ENCODE data around the gene NPR1.
"Not testable (repeated sequence)": the region's sequence is repeated elsewhere in the genome, so short reads cannot be mapped to it uniquely, and the experiment has no call there.

The NPR1 gene

DNA sequence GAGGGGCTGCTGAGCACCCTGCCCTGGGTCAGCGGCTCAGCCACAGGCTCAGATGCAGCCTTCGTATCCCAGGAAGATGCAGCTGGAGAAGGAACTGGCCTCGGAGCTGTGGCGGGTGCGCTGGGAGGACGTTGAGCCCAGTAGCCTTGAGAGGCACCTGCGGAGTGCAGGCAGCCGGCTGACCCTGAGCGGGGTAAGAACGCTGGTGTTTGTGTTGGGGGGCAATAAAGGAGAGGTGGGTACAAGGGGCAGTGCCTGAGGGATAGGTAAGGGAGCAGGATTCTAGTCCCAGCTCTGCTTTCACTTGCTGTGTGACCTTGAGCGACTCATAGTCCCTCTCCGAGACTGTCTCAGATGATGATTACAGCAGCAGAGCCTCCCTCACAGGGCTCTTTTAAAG is 6.4 kb downstream of the NPR1 start:
- DNase-seq: no peak

DNA sequence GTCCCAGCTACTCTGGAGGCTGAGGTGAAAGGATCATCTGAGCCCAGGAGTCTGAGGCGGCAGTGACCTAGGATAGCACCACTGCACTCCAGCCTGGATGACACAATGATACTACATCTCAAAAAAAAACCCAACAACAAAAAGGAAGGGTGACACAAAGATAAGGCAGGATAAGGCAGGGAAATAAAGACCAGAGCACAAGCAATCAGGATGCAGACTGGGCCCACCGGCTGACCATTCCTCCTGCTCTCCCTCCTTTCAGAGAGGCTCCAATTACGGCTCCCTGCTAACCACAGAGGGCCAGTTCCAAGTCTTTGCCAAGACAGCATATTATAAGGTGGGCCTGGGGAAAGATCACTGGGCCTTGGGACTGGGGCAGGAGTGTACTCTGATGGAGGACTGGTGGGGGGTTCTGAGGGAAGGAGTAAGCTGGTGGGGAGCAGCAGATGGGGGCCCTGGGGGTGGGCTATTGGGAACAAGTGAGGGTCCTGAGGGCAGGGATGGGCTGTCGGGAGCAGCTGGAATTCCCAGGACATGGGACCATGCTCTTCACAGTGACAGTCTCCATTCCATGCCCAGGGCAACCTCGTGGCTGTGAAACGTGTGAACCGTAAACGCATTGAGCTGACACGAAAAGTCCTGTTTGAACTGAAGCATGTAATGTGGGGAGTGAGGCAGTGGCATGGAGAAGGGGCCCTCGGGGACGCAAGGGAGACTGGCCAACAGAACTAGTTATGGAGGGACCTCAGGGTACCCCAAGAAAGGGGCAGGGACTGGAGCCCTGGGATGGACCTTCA is 7.3 kb downstream of the NPR1 start:
- no peak for DNase-seq

DNA sequence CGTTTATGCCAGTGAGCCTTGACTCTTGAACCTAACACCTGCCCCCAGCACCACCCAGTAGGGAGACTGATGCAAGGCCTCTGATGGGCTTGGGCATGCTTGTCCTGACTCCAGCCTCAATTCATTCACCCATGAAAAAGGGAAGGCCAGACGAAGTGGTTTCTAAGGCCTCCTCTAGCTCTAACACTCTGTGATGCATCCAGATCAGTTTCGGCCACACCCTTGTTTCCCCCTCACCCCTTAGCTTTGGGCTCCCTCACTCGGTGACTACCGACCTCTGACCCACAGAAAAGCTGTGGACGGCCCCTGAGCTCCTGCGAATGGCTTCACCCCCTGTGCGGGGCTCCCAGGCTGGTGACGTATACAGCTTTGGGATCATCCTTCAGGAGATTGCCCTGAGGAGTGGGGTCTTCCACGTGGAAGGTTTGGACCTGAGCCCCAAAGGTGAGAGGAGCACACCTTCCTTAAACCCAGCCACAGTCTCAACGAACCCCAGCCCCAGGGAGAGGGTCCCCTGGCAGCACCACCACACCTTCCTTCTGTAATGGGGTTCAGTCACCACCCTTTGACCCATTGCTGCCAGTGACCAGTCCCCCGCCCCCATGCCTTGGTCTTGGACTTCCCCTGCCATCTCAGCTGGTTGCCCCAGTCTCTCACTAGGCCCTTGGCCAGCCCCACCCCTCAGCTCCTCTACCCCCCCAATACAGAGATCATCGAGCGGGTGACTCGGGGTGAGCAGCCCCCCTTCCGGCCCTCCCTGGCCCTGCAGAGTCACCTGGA is 9.0 kb downstream of the NPR1 start:
- no peak for DNase-seq

DNA sequence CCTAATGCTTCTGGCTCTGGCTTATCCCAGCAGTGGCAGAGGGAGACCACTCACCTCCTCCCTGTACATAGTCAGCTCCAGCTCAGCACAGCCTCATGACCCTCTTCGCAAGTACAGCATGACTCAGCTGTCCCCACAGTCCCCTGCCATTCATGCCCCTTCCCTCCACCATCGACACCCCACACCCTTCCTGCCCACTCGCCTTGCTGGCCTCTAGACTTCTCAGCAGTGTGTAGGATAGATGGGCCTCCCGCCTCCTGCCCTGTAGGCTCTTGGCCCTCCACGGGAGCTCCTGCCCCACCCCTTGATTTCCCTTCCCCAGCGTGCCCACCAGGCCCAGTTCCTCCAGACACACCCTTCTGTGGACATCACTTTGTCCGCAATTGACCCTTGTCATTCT is 9.8 kb downstream of the NPR1 start:
- no peak for DNase-seq

DNA sequence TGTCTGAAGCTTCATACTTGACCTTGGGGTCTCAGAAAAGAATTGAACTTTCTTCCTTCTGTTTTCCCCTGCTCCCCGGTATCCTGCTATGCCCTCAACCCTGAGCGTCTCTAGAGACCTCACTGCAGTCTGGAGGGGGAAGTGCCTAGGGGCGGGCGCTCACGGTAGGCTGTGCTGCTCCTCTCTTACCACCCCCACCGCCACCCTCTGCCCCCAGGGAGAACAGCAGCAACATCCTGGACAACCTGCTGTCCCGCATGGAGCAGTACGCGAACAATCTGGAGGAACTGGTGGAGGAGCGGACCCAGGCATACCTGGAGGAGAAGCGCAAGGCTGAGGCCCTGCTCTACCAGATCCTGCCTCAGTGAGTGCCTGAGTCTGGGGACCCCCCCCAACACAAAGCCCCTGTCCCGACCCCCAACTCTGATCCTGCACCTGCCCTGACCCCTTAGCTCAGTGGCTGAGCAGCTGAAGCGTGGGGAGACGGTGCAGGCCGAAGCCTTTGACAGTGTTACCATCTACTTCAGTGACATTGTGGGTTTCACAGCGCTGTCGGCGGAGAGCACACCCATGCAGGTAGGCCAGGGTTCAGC is 10.3 kb downstream of the NPR1 start:
- DNase-seq: no peak

DNA sequence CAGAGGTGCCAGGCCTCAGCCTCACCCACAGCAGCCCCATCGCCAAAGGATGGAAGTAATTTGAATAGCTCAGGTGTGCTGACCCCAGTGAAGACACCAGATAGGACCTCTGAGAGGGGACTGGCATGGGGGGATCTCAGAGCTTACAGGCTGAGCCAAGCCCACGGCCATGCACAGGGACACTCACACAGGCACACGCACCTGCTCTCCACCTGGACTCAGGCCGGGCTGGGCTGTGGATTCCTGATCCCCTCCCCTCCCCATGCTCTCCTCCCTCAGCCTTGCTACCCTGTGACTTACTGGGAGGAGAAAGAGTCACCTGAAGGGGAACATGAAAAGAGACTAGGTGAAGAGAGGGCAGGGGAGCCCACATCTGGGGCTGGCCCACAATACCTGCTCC is 15.0 kb downstream of the NPR1 start:
- no peak for DNase-seq

DNA sequence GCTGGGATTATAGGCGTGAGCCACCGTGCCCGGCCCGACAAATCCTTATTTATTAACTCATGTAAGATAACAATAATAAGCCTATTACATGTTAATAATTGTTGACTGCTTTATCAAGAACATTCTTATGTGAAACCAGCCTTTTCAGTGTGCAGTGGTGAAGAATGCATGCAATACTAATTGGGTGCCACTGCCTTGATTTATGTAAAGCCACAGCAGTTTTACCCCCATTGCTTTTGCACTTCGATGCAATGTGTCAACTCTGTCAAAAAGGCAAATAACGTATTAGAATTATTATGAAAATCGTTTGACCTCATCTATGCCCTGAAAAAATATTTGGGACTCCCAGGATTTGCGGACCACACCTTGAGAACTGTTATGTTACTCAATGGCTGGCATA is 18.3 kb downstream of the NPR1 start:
- no peak for DNase-seq

DNA sequence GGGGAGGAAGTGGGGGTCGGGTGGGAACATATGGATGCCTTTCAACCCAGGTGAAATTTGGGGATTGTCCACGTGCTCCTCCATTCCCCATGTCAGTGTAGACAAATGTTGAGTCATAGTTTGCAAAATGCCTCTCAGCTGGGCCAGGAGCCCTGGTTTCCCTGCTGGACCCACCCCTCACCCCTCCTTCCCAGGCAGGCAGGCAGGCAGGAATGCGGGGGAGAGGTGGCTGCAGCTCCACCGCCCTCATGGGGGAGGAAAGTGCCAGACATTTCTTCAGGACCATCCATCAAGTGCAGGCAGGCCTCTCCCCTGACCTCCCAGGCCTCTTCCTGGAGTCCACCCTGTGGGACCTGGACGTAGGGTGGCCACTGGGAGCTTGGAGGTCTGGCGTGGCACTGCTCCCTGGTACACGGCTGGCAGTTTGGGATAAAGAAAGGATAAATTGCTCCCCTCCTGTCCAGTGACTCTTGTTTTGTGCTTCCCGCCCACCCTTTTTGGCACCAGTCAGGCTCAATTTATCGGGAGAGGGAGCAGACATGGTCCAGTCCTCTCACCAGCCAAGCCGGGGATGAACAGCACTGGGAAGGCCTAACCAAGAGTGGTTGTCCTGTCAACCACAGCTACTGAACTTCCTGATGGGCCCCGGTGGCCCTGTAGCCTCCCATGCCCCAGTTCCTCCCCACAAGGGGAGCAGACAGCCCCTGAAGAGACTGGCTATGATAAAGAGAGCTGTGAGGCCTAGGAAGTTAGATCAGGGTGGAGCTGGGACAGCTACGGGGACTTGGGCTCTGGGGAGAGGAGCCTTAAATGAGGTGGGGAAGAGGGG is 18.9 kb downstream of the NPR1 start:
- no peak for DNase-seq

DNA sequence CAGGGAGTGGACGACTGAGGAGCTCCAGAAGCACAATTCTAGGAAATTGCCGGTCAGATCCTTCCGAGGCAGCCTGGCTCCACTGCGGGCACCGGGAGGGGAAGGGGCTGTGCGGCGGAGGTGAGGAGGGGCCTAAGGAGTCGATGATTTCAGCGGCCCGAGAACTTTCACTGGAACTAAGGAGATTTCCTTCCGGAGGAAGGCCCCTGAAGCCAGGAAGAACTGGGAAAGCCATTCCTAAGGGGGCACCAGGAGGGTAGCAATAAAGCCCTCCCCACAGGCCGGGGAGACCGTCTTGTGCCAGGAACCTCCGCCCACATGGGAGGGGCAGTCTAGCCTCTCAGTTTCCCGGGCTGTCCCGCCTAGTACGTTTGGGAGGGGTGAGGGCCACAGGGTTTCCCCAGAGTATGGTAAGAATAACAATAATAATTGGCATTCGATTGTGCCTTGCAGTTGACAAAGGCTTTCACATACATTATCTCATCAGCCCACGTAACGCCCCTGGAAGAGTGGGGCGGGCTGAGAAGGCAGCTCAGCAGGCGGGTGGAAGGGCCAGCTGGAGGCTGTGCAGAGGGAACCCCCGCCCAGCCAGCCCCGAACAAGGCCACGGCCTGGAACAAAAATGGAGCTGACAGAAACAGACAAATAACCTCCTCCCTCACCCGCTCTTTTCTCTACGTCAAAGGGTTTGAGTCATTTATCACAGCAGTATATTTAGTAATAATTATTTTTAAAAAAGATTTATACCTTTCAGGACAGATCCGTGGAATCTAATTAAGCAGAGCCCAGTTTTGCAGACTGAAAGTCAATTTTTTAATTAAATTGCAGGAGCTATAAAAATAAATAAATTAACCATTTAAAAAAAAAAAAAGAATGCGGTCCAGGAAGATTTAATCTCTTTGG is 19.8 kb downstream of the NPR1 start:
- DNase-seq: no peak

DNA sequence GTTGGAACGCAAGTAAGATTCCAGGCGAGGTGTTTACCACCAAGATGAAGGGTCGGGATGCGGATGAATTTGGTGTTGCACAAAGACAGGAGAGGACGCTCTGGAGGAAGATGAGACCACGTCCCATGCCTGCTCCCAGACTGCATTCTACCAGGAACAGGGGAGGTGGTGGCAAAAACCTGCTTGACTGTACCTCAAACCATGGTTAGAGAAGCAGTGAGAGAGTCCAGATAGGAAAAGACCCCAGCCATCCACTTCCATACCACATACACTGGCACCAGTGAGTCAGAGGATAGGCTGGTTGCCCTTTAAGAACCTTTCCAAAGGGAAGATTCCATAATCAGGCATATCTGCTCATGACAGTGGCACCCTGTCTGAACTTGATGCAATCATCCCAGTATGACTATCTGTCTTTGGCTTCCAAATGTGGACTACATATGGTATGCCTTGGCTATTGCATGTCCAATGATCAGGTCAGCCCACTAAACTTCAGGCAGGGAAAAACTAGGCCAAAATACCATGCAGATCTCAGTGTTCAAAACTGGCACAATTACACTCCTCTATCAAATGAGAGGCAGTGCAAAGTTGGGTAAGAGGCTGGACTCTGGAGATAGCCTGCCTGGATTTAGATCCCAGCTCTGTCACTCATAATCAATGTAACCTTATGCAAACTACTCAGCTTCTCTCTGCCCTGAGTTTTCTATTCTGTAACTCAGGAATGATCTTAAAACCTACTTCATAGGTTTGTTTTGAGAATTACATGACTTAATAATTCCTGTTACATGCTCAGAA is 20.6 kb downstream of the NPR1 start:
- DNase-seq: no peak

DNA sequence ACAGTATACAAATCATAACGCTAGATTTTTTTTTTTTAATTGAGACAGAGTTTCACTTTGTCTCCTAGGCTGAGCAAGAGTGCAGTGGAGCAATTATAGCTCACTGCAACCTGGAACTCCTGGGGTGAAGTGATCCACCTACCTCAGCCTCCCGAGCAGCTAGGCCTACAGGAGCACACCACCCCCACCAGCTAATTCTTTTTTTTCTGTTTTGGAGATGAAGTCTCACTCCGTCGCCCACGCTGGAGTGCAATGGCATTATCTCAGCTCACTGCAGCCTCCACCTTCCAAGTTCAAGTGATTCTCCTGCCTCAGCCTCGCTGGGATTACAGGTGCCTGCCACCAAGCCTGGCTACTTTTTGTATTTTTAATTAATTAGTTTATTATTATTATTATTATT is 21.3 kb downstream of the NPR1 start:
- no peak for DNase-seq

DNA sequence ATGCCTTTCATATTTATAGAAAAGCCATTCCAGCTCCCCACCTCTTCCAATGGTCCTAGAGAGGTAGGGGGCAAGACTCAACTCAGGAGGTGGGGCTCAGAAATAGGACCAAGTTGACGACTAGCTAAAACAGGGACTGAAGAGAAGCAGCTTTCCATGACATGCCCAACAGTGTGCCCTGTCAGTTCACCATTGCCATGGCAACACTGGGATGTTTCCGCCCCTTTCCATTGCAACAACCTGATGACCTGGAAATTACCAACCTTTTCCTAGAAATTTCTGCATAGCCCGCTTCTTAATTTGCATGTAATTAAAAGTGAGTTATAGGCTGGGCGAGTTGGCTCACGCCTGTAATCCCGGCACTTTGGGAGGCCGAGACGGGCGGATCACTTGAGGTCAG is 27.0 kb downstream of the NPR1 start:
- no peak for DNase-seq

DNA sequence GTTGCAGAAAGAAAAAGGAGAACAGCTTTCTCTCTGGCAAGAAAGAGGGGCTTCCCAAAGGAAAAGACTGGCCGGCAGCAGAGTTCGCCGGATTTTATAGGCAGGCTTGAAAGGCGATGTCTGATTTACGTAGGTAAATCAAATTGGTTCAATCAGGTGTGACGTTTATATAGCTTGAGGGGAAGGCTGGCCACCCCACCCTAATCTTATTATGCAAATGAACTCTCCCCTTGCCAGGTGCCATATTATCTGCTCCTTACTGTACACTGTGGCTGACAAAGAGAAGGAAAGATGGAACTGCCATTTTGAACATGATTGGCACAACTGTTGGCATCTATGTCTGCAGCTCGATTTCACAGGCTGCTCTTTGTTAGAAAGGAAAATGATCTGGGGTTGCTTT is 32.5 kb downstream of the NPR1 start:
- no peak for DNase-seq

DNA sequence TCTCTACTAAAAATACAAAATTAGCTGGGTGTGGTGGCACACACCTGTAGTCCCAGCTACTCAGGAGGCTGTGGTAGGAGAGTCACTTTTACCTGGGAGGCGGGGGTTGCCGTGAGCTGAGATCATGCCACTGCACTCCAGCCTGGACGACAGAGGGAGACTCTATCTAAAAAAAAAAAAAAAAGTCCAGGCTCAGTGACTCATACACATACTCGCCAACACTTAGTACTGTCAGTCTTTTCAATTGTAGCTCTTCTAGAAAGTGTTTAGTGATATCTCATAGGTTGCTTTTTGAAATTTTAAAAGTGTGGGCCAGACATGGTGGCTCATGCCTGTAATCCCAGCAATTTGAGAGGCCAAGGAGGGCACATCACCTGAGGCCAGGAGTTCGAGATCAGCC is 37.7 kb downstream of the NPR1 start:
- not testable (repeated sequence) for DNase-seq

DNA sequence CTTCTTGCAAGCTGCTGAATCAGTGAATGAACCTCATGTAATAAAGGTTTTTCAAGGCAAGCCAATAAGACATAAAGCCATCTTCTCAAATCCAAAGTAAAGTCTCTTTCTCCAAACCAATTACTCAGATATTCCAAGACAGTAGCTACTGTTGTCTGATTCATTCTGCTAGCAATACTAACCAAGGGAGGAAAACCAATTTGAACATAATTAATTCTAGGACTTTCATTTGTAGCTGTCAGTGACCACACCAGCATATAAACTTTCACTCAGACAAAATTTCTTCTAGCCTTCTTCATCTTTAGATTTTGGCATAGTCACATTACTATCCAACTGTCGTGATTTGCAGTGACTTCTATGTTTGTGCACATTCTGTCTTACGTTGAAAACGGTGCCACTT is 38.8 kb downstream of the NPR1 start:
- no peak for DNase-seq

DNA sequence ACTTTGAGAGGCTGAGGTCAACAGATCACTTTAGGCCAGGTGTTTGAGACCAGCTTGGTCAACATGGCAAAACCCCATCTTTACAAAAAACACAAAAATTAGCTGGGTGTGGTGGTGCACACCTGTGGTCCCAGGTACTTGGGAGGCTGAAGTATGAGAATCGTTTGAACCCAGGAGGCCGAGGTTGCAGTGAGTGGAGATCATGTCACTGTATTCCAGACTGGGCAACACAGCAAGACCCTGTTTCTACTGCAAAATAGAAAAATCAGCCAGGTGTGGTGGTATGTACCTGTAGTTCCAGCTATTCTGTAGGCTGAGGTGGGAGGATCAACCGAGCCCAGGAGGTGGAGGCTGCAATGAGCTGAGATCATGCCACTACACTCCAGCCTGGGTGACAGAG is 45.2 kb downstream of the NPR1 start:
- DNase-seq: no peak

DNA sequence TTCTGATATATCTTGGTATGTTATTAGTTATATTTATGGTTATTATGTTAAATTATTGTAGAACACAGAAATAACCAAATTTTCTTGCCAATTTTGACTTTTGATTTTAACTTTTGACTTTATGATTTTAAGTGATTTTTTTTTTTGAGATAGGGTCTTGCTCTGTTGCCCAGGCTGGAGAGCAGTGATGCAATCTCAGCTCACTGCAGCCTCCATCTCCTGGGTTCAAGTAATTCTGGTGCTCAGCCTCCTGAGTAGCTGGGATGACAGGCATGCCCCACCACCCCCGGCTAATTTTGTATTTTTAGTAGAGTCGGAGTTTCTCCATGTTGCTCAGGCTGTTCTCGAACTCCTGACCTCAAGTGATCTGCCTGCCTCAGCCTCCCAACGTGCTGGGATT is 46.1 kb downstream of the NPR1 start:
- not testable (repeated sequence) for DNase-seq

DNA sequence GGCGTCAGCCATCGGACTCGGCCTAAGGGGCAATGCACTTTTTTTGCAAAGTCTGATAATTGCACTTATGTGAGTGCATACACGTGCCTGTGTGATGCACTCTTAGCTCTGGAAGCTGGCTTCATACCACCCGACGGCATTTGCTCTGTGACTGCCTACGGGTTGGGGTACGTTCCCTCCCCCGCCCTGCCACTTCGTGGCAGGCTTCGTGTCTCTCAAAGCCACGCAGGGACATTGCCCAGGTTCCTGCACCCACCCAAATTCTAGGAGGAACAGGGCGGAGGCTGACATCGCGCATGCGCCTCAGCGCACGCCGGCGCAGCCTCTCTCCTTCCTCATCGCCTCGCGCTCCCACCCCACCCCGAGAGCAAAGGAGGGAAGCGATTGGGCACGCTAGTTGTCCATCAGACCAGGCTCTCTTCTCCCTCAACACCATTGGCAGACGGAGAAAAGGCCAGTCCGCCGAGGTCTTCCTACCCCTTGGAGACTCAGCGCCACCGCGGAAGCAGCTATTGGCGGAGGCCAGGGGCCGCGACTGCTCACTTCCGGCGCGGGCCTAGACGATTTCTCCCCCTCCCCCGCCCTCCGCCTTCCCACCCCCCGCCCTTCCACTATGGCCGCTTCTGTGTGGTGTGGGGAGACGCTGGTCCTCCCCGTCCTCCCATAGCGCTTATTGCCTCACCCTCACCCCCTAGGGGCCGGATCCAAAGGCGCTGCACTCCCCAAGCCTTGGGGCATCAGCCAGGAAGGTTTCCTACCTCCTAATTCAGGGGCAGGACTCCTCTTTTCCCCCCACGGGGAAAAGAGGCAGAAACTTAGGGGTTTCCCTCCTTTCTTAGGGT is 49.2 kb downstream of the NPR1 start, which contains the start of gene INTS3:
Gene INTS3, plus strand, starts transcription at position 588 of the 842 bp plus-strand sequence. CDS start 585 bp downstream, outside the sequence.
- DNase-seq: peak; percentile 98

DNA sequence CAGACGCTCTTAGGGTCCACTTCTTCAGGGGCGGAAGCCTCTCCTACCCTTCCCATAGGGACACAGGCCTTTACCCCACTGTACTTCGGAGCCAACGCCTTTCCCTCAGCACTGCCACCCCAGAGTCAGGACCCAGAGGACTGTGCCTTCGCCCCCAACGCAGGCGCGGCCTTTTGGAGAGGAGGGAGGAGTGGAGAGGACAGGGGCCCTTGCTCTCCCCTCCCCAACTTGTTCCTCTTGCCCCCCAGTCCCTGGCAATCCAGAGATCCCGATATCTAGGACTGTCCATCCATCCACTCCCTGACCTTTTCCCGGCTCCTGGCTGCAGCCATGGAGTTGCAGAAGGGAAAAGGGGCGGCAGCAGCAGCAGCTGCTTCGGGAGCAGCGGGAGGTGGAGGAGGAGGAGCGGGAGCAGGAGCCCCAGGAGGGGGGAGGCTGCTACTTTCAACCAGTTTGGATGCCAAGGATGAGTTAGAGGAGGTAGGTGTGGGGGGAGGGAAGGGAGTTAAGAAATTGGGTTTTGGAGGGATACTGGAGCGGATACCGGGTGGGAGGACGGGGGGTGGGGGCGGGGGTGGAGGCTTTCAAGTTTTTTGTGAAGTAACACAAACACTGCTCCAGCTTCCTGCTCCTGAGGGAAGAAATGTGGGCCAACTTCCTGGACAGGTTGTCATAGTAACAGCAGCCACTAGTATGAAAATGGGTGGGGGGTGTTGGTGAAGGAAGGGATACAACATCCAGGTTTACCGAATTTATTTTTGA is 50.0 kb downstream of the NPR1 start:
- peak; percentile 41 for DNase-seq
